IPS DF 6.9 (cell line): ENCODE data around the gene RGS18.
"Not testable (repeated sequence)": the region's sequence is repeated elsewhere in the genome, so short reads cannot be mapped to it uniquely, and the experiment has no call there.

Source experiments
- DNase-seq: peaks from one replicate; pipeline ENCODE4 v3.0.0-alpha.2; 2013; ENCODE audit warnings: low read depth, low spot score
- H3K27ac ChIP-seq: one replicate; pipeline ENCODE4 v1.5.1; 2013; ENCODE audit warnings: low read length, control low read depth
- H3K27me3 ChIP-seq: 2 replicates; pipeline ENCODE4 v1.6.1; 2013; ENCODE audit warnings: mild to moderate bottlenecking, low read length; ENCODE audit not compliant: control insufficient read depth, insufficient read depth
- H3K36me3 ChIP-seq: 2 replicates; pipeline ENCODE4 v1.6.1; 2013; ENCODE audit warnings: low read length; ENCODE audit not compliant: control insufficient read depth, insufficient read depth
- H3K4me1 ChIP-seq: 2 replicates; pipeline ENCODE4 v1.6.1; 2013; ENCODE audit warnings: low read length; ENCODE audit not compliant: control insufficient read depth, insufficient read depth
- H3K4me3 ChIP-seq: 2 replicates; pipeline ENCODE4 v1.5.1; 2013; ENCODE audit warnings: mild to moderate bottlenecking, low read length
- H3K9me3 ChIP-seq: 2 replicates; pipeline ENCODE4 v1.6.1; 2013; ENCODE audit warnings: low read length, inconsistent platforms; ENCODE audit not compliant: control insufficient read depth, insufficient read depth
- WGBS: extraction: QIAGEN DNeasy Blood & Tissue Kit; methylation state at CpG from one replicate; pipeline ENCODE4 v1.1.7; 2013; ENCODE audit warnings: mixed read lengths, missing lambda C conversion rate; ENCODE audit not compliant: insufficient read length, insufficient coverage; 5-methylcytosine and 5-hydroxymethylcytosine counted together

The RGS18 gene

GRCh38 chr1:192190066-192190465, 31.8 kb downstream of the RGS18 start:
- WGBS = no CpG with 5 or more reads among the region's 2 CpGs
- H3K9me3 ChIP-seq = no peaks in the 10 kb centered on the region
- no peak for DNase-seq
- H3K4me3 ChIP-seq = no peak overlapping the region
- no peaks in the 10 kb centered on the region for H3K27me3 ChIP-seq
- no peaks in the 10 kb centered on the region for H3K4me1 ChIP-seq
- no peaks in the 10 kb centered on the region for H3K36me3 ChIP-seq
- H3K27ac ChIP-seq = no peak overlapping the region

GRCh38 chr1:192201303-192201702, 43.0 kb downstream of the RGS18 start:
- H3K36me3 ChIP-seq = no peaks in the 10 kb centered on the region
- H3K4me1 ChIP-seq = no peaks in the 10 kb centered on the region
- H3K27ac ChIP-seq = no peak overlapping the region
- peaks cover 4% of the 10 kb centered on the region; the same call in 1 of the 2 replicates for H3K9me3 ChIP-seq
- no CpG with 5 or more reads among the region's 5 CpGs for WGBS
- no peak overlapping the region for H3K4me3 ChIP-seq
- DNase-seq = no peak
- no peaks in the 10 kb centered on the region for H3K27me3 ChIP-seq

GRCh38 chr1:192224396-192224795, 66.1 kb downstream of the RGS18 start:
- Histone ChIP-seq H3K4me1 (no peaks in the 10 kb centered on the region), H3K9me3 (no peaks in the 10 kb centered on the region), H3K27me3 (no peaks in the 10 kb centered on the region), H3K4me3 (no peak overlapping the region), H3K36me3 (no peaks in the 10 kb centered on the region), H3K27ac (no peak overlapping the region)
- no peak for DNase-seq

- no peaks in the 10 kb centered on the region for H3K36me3 ChIP-seq
- H3K27me3 ChIP-seq = no peaks in the 10 kb centered on the region
- H3K4me3 ChIP-seq = no peak overlapping the region
- no peaks in the 10 kb centered on the region for H3K9me3 ChIP-seq
- no peak overlapping the region for H3K27ac ChIP-seq
- no peaks in the 10 kb centered on the region for H3K4me1 ChIP-seq
- no peak for DNase-seq
Observed at GRCh38 chr1:192224846-192225245, 66.6 kb downstream of the RGS18 start.

GRCh38 chr1:192225266-192225665, 67.0 kb downstream of the RGS18 start:
- no peak for DNase-seq
- no peaks in the 10 kb centered on the region for H3K27me3 ChIP-seq
- no peaks in the 10 kb centered on the region for H3K36me3 ChIP-seq
- H3K9me3 ChIP-seq = no peaks in the 10 kb centered on the region
- no peak overlapping the region for H3K4me3 ChIP-seq
- no CpG with 5 or more reads among the region's 2 CpGs for WGBS
- H3K27ac ChIP-seq = no peak overlapping the region
- no peaks in the 10 kb centered on the region for H3K4me1 ChIP-seq

- Histone ChIP-seq H3K4me1 (no peaks in the 10 kb centered on the region), H3K27ac (no peak overlapping the region), H3K27me3 (no peaks in the 10 kb centered on the region), H3K9me3 (no peaks in the 10 kb centered on the region), H3K36me3 (no peaks in the 10 kb centered on the region), H3K4me3 (no peak overlapping the region)
- WGBS = no CpG with 5 or more reads among the region's 3 CpGs
- DNase-seq = no peak
Observed at GRCh38 chr1:192225703-192226102, 67.4 kb downstream of the RGS18 start.

- H3K36me3 ChIP-seq = no peaks in the 10 kb centered on the region
- no peaks in the 10 kb centered on the region for H3K4me1 ChIP-seq
- H3K27ac ChIP-seq = no peak overlapping the region
- H3K27me3 ChIP-seq = no peaks in the 10 kb centered on the region
- no CpG with 5 or more reads among the region's 5 CpGs for WGBS
- no peak overlapping the region for H3K4me3 ChIP-seq
- DNase-seq = no peak
- no peaks in the 10 kb centered on the region for H3K9me3 ChIP-seq
Observed at GRCh38 chr1:192227330-192227729, 69.1 kb downstream of the RGS18 start.

GRCh38 chr1:192227980-192228379, 69.7 kb downstream of the RGS18 start:
- H3K36me3 ChIP-seq, H3K27ac ChIP-seq, DNase-seq, H3K9me3 ChIP-seq, H3K4me3 ChIP-seq, H3K4me1 ChIP-seq, H3K27me3 ChIP-seq: not testable (repeated sequence)
- WGBS = no CpG with 5 or more reads among the region's 13 CpGs

- H3K4me1 ChIP-seq = no peaks in the 10 kb centered on the region
- DNase-seq = no peak
- no CpG with 5 or more reads among the region's 7 CpGs for WGBS
- no peaks in the 10 kb centered on the region for H3K9me3 ChIP-seq
- H3K27me3 ChIP-seq = no peaks in the 10 kb centered on the region
- H3K4me3 ChIP-seq = no peak overlapping the region
- no peaks in the 10 kb centered on the region for H3K36me3 ChIP-seq
- H3K27ac ChIP-seq = no peak overlapping the region
Observed at GRCh38 chr1:192232817-192233417, 74.7 kb downstream of the RGS18 start.

GRCh38 chr1:192235127-192235526, 76.9 kb downstream of the RGS18 start:
- Histone ChIP-seq H3K27me3 (no peaks in the 10 kb centered on the region), H3K9me3 (no peaks in the 10 kb centered on the region), H3K4me1 (no peaks in the 10 kb centered on the region), H3K27ac (no peak overlapping the region), H3K36me3 (no peaks in the 10 kb centered on the region), H3K4me3 (no peak overlapping the region)
- no peak for DNase-seq
